H1 (cell line): ENCODE data around the gene PRMT6. TPM values are rescaled to one million over a fixed set of nuclear protein-coding genes. Genes with fewer than 3 reads are reported as not detected.

Source experiments
- CTCF ChIA-PET: fragments of 300-600 bp; sonication (Branson Sonifier 250); formaldehyde crosslinking; loops from one replicate; lab custom pipeline; 2021; ENCODE audit not compliant: partially characterized antibody; lab: Charles Lee
- POLR2A ChIA-PET: fragments of 300-600 bp; sonication (Branson Sonifier 250); formaldehyde crosslinking; loops from one replicate; lab custom pipeline; 2021; ENCODE audit warnings: inconsistent platforms; ENCODE audit not compliant: partially characterized antibody; lab: Charles Lee
- DNase-seq, 2 experiments: peaks; one replicate each; pipeline versions ENCODE4 v3.0.0 to v3.0.0-alpha.2; 2010 to 2022; ENCODE audit warnings: low spot score in 2 of 2, low read depth in 1 of 2, mixed read lengths in 1 of 2
- FAIRE-seq: peaks from 2 replicates; lab custom pipeline; 2011; peaks lifted over from hg19 to GRCh38; lab: Jason Lieb, UNC
- H2AFZ ChIP-seq: 2 replicates; pipeline ENCODE4 v1.8.1; 2012; ENCODE audit warnings: low read length, inconsistent platforms
- H2AK5ac ChIP-seq: 2 replicates; pipeline ENCODE4 v1.6.1; 2013; ENCODE audit warnings: low read depth, low read length
- H2BK120ac ChIP-seq: replicated peaks from 2 replicates; pipeline ENCODE3; 2013; ENCODE audit warnings: low read depth, low read length, inconsistent platforms
- H2BK12ac ChIP-seq: 2 replicates; pipeline ENCODE4 v1.6.1; 2013; ENCODE audit warnings: low read depth, low read length
- H2BK15ac ChIP-seq: 2 replicates; pipeline ENCODE4 v1.6.1; 2013; ENCODE audit warnings: low read length
- H2BK20ac ChIP-seq: 2 replicates; pipeline ENCODE4 v1.6.1; 2013; ENCODE audit warnings: low read length
- H2BK5ac ChIP-seq: 2 replicates; pipeline ENCODE4 v1.6.1; 2013; ENCODE audit warnings: low read depth, low read length
- H3K14ac ChIP-seq: 2 replicates; pipeline ENCODE4 v1.6.1; 2013; ENCODE audit warnings: inconsistent platforms; ENCODE audit not compliant: insufficient read length
- H3K18ac ChIP-seq: 2 replicates; pipeline ENCODE4 v1.6.1; 2013; ENCODE audit warnings: low read length; ENCODE audit errors: extremely low read depth
- H3K23ac ChIP-seq: 2 replicates; pipeline ENCODE4 v1.6.1; 2013; ENCODE audit warnings: inconsistent platforms; ENCODE audit not compliant: insufficient read length
- H3K23me2 ChIP-seq: 2 replicates; pipeline ENCODE4 v1.6.1; 2013; ENCODE audit warnings: low read depth, low read length
- H3K27ac ChIP-seq: 2 replicates; pipeline ENCODE4 v1.6.1; 2011; ENCODE audit warnings: low read depth, low read length, inconsistent platforms
- H3K27me3 ChIP-seq, 4 experiments: replicated peaks in 1 of 4; 1 replicate in 1 of 4; 2 replicates in 3 of 4; pipeline versions ENCODE4 v1.6.1 to v1.8.1; 2011 to 2013; ENCODE audit warnings: low read length in 3 of 4, mild to moderate bottlenecking in 3 of 4, inconsistent platforms in 2 of 4, mixed read lengths in 2 of 4, moderate library complexity in 1 of 4; ENCODE audit not compliant: control insufficient read depth in 3 of 4, insufficient read depth in 3 of 4; ENCODE audit errors: extremely low read depth in 1 of 4
- H3K36me3 ChIP-seq, 4 experiments: 2 replicates each; pipeline versions ENCODE4 v1.6.1 to v1.8.1; 2011 to 2013; ENCODE audit warnings: mild to moderate bottlenecking in 4 of 4, low read length in 3 of 4, moderate library complexity in 2 of 4, control low read depth in 1 of 4, inconsistent platforms in 1 of 4; ENCODE audit not compliant: insufficient read depth in 4 of 4, control insufficient read depth in 2 of 4
- H3K4ac ChIP-seq: replicated peaks from 2 replicates; pipeline ENCODE3; 2013; ENCODE audit warnings: low read length, low read depth, mixed read lengths, inconsistent platforms; ENCODE audit not compliant: insufficient read length
- H3K4me1 ChIP-seq, 4 experiments: replicated peaks in 1 of 4; 1 replicate in 1 of 4; 2 replicates in 3 of 4; pipeline versions ENCODE4 v1.6.1 to v1.8.1; 2011 to 2013; ENCODE audit warnings: low read length in 3 of 4, inconsistent platforms in 2 of 4, mixed read lengths in 1 of 4; ENCODE audit not compliant: insufficient read depth in 4 of 4, control insufficient read depth in 3 of 4
- H3K4me2 ChIP-seq, 2 experiments: 2 replicates each; pipeline versions ENCODE4 v1.6.1 to v1.8.1; 2011 to 2013; ENCODE audit warnings: low read depth in 2 of 2, low read length in 2 of 2, control low read depth in 1 of 2, inconsistent platforms in 1 of 2, mild to moderate bottlenecking in 1 of 2; ENCODE audit not compliant: insufficient read depth in 1 of 2
- H3K4me3 ChIP-seq, 4 experiments: fragments of 200-600, 300-600 bp in 1 of 4; sonication (generic), shearing (Covaris generic), sonication (Bioruptor Twin) in 1 of 4; 2 replicates each; pipeline versions ENCODE4 v1.5.1 to v1.8.1; 2011 to 2016; ENCODE audit warnings: low read length in 4 of 4, low read depth in 3 of 4, control low read depth in 2 of 4, inconsistent platforms in 2 of 4, mild to moderate bottlenecking in 2 of 4, mixed read lengths in 1 of 4, moderate library complexity in 1 of 4; ENCODE audit not compliant: insufficient read depth in 2 of 4; ENCODE audit errors: extremely low read depth in 1 of 4
- H3K56ac ChIP-seq: replicated peaks from 2 replicates; pipeline ENCODE3; 2013; ENCODE audit warnings: low read depth, mild to moderate bottlenecking, mixed read lengths, low read length, inconsistent platforms; ENCODE audit not compliant: insufficient read length
- H3K79me1 ChIP-seq: 2 replicates; pipeline ENCODE4 v1.6.1; 2013; ENCODE audit warnings: low read depth, low read length, control low read depth
- H3K79me2 ChIP-seq, 2 experiments: 2 replicates each; pipeline versions ENCODE4 v1.6.1 to v1.8.1; 2012 to 2013; ENCODE audit warnings: low read length in 2 of 2, mild to moderate bottlenecking in 2 of 2, inconsistent platforms in 1 of 2; ENCODE audit not compliant: insufficient read depth in 2 of 2, control insufficient read depth in 1 of 2
- H3K9ac ChIP-seq, 4 experiments: replicated peaks in 1 of 4; 1 replicate in 1 of 4; 2 replicates in 3 of 4; pipeline versions ENCODE4 v1.6.1 to v1.8.1; 2011 to 2013; ENCODE audit warnings: low read depth in 3 of 4, low read length in 3 of 4, control low read depth in 2 of 4, mild to moderate bottlenecking in 2 of 4, moderate library complexity in 2 of 4, inconsistent platforms in 1 of 4; ENCODE audit errors: extremely low read depth in 1 of 4
- H3K9me3 ChIP-seq, 2 experiments: 2 replicates each; pipeline versions ENCODE4 v1.6.1 to v1.8.1; 2012 to 2013; ENCODE audit warnings: mild to moderate bottlenecking in 2 of 2, moderate library complexity in 2 of 2, control low read depth in 1 of 2, inconsistent platforms in 1 of 2, low read depth in 1 of 2, low read length in 1 of 2, mixed read lengths in 1 of 2; ENCODE audit not compliant: insufficient read depth in 2 of 2
- H4K20me1 ChIP-seq, 2 experiments: replicated peaks in 1 of 2; 2 replicates each; pipeline versions ENCODE3 to v1.8.1; 2011 to 2013; ENCODE audit warnings: inconsistent platforms in 2 of 2, low read length in 2 of 2, mild to moderate bottlenecking in 1 of 2; ENCODE audit not compliant: insufficient read depth in 2 of 2, control insufficient read depth in 1 of 2
- H4K5ac ChIP-seq: 2 replicates; pipeline ENCODE4 v1.6.1; 2013; ENCODE audit warnings: low read length, low read depth, mixed read lengths, inconsistent platforms; ENCODE audit not compliant: insufficient read length
- H4K8ac ChIP-seq: 2 replicates; pipeline ENCODE4 v1.8.0; 2013; ENCODE audit warnings: mild to moderate bottlenecking, moderate library complexity, low read length, inconsistent platforms; ENCODE audit not compliant: insufficient read depth; ENCODE audit errors: extremely low read depth
- H4K91ac ChIP-seq: replicated peaks from 2 replicates; pipeline ENCODE3; 2013; ENCODE audit warnings: low read length, mixed read lengths, inconsistent platforms; ENCODE audit not compliant: insufficient read length
- CHD2 ChIP-seq: IDR thresholded peaks from 2 replicates; pipeline ENCODE4 v1.6.1; 2012; ENCODE audit warnings: low read length, improper control_type of control experiment
- RXRA ChIP-seq: IDR thresholded peaks from 2 replicates; pipeline ENCODE4 v1.6.1; 2011; ENCODE audit warnings: low read depth, mild to moderate bottlenecking, low read length, moderate library complexity; ENCODE audit not compliant: insufficient read depth
- WGBS, 2 experiments: shearing (Covaris generic) in 1 of 2; methylation state at CpG; one replicate each; pipeline versions ENCODE4 v1.1.6 to v1.1.7; 2013 to 2015; ENCODE audit warnings: low lambda C conversion rate in 2 of 2, mixed read lengths in 2 of 2, inconsistent platforms in 1 of 2, low coverage in 1 of 2, missing lambda C conversion rate in 1 of 2; ENCODE audit not compliant: insufficient replicate concordance in 2 of 2, insufficient coverage in 1 of 2, insufficient read length in 1 of 2; ENCODE audit errors: extremely low coverage in 1 of 2, missing lambda C conversion rate in 1 of 2; 5-methylcytosine and 5-hydroxymethylcytosine counted together
- polyA plus RNA-seq, 7 experiments: library from polyadenylated mRNA; depleted of rRNA in 3 of 7; stranded (reverse) in 5 of 7; unstranded in 2 of 7; fragments of >200 nt in 5 of 7; fragments of 200-250 nt in 2 of 7; gene quantifications; 1 replicate in 5 of 7; 2 replicates in 1 of 7; 4 replicates in 1 of 7; pipeline versions ENCODE4 v1.2.1 to v1.2.3, GENCODE V29; 2011 to 2013; ENCODE audit warnings: missing spikeins in 2 of 7, mixed read lengths in 2 of 7
- total RNA-seq: library from RNA; stranded (reverse); fragmentation: NEBNext Ultra II Directional; extraction: Animal tissue kit (Norgen Biotek cat#: 25700); gene quantifications from 2 replicates; pipeline ENCODE4 v1.2.1, GENCODE V29; 2021

Gene PRMT6
- total and polyA plus RNA-seq, 2 of the 8 experiments (the other 6 are each of a cell fraction or from before 2014, with no cell fraction given) = 23.6 to 38.2 TPM

GRCh38 chr1:107079249-107079648 is 22.8 kb downstream of the PRMT6 start:
- Histone ChIP-seq H3K56ac (no peak overlapping the region), H3K9ac (no peak overlapping the region), H3K14ac (no peak overlapping the region), H2BK15ac (no peak overlapping the region), H4K91ac (no peak overlapping the region), H2BK5ac (no peak overlapping the region), H4K5ac (no peak overlapping the region), H3K27me3 (no peaks in the 10 kb centered on the region), H3K4me1 (no peaks in the 10 kb centered on the region), H4K20me1 (no peaks in the 10 kb centered on the region), H2AK5ac (no peak overlapping the region), H3K23me2 (no peaks in the 10 kb centered on the region), H4K8ac (no peak overlapping the region), H3K79me2 (no peaks in the 10 kb centered on the region), H3K4ac (no peak overlapping the region), H3K4me3 (no peak overlapping the region), H2BK12ac (no peak overlapping the region), H2AFZ (no peak overlapping the region), H2BK120ac (no peak overlapping the region), H3K79me1 (no peaks in the 10 kb centered on the region), H2BK20ac (no peak overlapping the region), H3K9me3 (no peaks in the 10 kb centered on the region; a peak in 1 of 4 replicates), H3K27ac (no peak overlapping the region), H3K4me2 (no peak overlapping the region), H3K23ac (no peak overlapping the region), H3K18ac (no peak overlapping the region), H3K36me3 (no peaks in the 10 kb centered on the region)
- POLR2A ChIA-PET = no interaction called here
- TF ChIP-seq RXRA (no peak), CHD2 (no peak)
- CTCF ChIA-PET = interaction anchor here (0.6 kb wide), 1 partner anchor 144 kb away, joined by 4 read pairs; no protein-coding TSS in a partner anchor
- 86% methylated on average over 1 of the region's 1 CpG; no CpG with 5 or more reads in 1 of the 2 experiments for WGBS, 2 experiments
- no peak for FAIRE-seq
- no peak for DNase-seq
